GM18870 (cell line): Measurements from ENCODE around the gene TMEM144.

Experiments
- ATAC-seq: cut with Tn5 transposase; IDR thresholded peaks from one replicate; pipeline ENCODE4 v1.9.1; 2021; ENCODE audit warnings: moderate library complexity; ENCODE audit not compliant: unreplicated experiment

The TMEM144 gene

GRCh38 chr4:158209825-158210807, at the start of gene TMEM144:
TMEM144 (plus strand) TSS chr4:158210486; CDS start chr4:158212668, 2,182 bp downstream.
- peak; percentile 95 for ATAC-seq

GRCh38 chr4:158161551-158162354, 48.5 kb upstream of the TMEM144 start:
- no peak for ATAC-seq

DNA sequence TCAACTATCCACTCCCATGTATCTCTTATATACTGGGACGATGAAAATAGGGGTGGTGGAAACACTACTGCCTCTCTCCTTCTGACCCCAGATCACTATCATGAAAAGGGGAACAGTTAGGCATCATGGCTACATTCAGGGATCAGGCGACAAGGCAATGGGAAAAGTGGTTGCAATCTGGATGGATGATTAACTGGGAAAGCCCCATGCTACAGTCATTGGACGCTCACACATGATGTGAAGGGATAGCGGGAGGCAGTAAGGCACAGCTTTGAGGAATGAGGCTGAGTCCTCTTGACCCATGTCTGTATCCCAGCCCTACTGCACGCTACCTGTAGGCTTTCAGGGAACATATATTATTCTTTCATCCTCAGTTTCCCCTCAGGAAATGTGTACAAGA, 47.7 kb upstream of the TMEM144 start:
- ATAC-seq = no peak

DNA sequence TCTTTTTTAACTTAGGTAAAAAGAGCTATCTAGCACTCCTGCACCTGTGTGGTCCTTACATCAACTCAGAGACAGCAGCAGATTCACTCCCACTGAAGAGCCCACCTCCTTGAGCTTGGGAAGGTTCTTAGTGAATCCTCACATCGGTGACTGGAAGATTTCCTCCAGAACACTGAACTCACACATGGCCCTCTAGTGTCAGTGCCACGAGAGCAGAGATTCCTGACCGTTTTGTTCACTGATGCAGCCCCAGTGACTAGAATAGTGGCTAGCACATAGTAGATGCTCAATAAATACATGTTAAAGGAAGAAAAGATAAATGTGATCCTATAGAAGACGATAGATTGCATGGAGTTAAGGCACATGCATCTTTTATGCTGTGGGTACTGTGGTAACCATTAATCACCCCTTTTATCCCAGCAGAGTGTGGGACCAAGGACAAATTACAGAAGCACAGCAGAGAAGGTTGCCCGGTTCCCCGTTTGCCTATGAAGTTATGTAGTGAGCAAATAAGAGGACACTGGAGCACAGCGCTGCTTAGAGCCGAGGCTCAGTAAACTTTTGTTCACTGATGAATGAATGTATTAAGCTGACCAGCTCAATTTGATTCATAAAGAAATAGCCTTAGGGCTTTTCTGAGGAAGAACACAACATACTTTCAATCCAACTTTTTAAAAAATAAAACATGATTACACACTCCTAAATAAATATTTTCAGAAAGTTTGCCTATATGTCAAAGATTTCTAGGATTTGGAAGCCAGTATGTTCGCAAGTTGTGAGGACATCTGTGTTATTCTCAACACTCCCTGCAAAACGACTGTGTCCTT, 46.1 kb upstream of the TMEM144 start:
- no peak for ATAC-seq

DNA sequence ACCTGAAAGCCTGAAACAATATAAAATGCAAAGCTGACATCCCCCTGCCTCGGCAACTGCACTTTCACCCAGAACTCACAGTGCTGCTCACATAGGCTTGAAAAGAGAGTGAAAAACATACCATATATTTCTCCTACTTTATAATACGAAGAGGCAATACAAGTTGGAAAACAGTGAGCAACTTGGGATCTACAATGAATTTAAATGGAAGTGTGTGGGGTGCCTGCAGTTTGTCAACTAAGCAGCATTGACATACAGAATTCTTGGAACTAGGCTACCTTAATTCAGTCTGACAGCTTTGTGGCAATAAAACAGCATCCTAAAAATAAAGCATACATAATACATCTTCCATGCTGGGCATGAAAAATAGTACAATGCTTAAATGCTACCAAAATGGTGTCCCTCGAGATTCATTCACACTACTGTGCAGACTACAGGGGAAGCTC, 45.5 kb upstream of the TMEM144 start:
- ATAC-seq = no peak

GRCh38 chr4:158166701-158167100, 43.6 kb upstream of the TMEM144 start:
- no peak for ATAC-seq

- ATAC-seq = no peak
Measured at GRCh38 chr4:158168606-158169005, 41.7 kb upstream of the TMEM144 start.

DNA sequence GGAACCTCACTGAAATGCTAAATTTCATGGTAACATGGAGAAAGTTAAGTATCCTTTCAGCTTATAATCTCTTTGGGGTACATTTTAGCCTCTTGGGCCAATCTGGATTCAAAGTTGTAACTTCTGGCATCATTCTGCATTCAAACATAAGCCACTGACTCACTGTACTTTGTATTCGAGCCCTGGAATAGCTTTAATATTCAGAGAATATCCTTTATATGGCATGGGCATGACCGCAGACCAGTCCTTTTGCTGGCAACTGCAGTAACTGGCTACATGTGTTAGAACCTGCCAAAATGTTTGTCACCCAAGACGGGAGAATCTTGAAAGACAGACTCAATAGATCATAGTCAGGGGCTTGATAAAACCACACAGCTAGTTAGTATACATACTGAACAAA, 40.8 kb upstream of the TMEM144 start:
- no peak for ATAC-seq

- ATAC-seq = peak; percentile 16
Measured at GRCh38 chr4:158169931-158170690, 40.2 kb upstream of the TMEM144 start.

DNA sequence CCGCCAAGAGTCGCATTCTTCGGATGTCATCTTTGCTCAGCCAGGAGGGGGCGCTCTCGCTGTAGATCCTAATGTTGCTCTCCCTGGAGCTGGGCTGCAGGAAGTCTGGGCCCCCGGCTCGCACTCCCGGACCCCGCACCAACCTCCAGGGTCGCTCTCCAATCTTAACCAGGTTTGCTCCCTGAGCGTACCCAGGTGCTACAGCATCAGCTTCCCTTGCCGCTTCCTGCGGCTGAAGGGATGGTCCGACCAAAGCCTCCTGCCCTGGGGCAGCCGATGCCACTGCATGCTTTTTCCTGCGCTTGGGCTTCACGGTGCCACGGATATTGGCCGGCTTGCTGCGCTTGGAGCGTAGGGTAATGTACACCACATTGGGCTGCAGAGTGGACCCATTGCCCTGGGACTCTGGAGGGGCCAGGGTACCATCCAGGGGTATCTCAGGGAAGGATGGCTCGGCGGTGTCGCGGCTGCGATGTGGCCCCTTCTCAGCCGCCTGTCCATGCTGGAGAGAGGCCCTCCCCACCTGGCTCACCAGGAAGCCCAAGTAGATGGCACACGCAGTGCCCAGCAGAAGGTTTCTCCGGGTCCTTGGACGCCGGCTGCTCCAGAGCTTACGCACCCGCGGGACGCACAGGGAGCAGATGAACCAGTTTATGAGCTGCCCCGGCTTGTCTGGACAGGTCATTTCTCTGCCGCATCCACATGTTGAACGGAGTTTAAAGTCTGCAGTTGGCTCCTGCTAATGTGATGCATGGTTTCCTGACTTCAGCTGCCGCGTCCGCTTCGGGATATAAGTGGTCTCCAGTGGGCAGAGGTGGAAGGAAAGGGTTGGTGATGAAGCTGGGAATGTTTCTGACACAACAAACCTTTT, 39.4 kb upstream of the TMEM144 start:
- peak; percentile 52 for ATAC-seq

- peak; percentile 44 for ATAC-seq
Measured at GRCh38 chr4:158172261-158173258, 37.7 kb upstream of the TMEM144 start, which contains the start of gene GASK1B. GASK1B (minus strand) TSS chr4:158173025; CDS start chr4:158171375, 1,650 bp downstream.

GRCh38 chr4:158176108-158176507, 34.2 kb upstream of the TMEM144 start:
- no peak for ATAC-seq

GRCh38 chr4:158176776-158177175, 33.5 kb upstream of the TMEM144 start:
- no peak for ATAC-seq

DNA sequence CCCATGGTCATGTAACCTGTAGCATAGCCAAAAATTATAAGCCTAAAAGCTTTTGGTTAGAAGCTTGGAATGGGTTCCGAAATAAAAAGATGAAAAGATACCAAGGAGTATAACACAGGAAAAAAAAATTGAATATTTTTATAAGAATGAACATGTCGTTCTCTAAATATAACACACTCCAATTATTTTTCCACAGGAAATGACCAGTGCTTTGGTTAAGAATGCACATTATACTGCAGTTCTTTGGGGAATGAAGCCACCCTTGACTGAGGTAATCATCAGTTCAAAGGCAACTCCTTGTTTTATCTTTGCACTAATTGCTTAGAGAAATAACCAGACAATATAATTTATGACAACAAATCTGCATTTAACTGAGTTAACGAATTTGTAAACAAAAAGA, 30.8 kb upstream of the TMEM144 start:
- ATAC-seq = no peak

- no peak for ATAC-seq
Measured at GRCh38 chr4:158181906-158182305, 28.4 kb upstream of the TMEM144 start.

DNA sequence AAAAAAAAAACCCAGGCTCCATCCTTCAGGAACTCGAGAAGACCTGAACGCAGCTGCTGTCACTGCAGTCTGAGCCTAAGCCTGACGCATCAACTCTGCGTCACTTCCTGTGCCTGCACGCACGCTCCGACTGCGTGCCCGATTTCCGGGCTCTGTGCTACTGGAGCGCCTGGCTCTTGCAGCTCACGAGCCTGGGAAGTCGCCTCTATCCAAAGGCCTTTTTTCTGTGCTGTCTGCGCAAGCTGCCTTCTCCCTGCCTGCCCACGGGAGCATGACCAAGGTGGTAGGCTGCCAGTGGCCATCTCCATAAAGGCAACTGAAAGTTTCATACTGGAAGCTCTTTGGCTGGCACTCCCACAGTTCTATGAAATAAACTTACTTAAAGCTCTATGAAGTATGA, 27.6 kb upstream of the TMEM144 start:
- no peak for ATAC-seq

DNA sequence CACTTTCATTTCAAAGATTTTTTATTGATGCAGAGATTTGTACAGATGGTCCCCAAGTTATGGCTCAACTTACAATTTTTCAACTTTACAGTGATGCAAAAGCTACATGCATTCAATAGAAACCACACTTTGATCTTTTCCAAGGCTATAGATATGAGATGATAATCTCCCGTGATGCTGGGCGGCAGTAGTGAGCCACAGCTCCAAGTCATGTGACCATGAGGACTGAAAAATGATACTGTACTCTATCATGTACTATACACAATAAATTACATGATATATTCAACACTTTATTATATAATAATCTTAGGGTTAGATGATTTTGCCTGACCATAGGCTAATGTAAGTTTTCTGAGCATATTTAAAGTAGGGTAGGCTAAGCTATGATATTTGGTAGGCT, 23.5 kb upstream of the TMEM144 start:
- no peak for ATAC-seq

- no peak for ATAC-seq
Measured at GRCh38 chr4:158189422-158189821, 20.9 kb upstream of the TMEM144 start.
